SH-SY5Y (cell line): ENCODE results near the gene UACA.

Experiments
- GATA2 ChIP-seq: IDR thresholded peaks from 2 replicates; pipeline ENCODE4 v1.6.1; 2011; ENCODE audit warnings: mild to moderate bottlenecking, low read depth, low read length
- GATA3 ChIP-seq: IDR thresholded peaks from 2 replicates; pipeline ENCODE4 v1.6.1; 2011; ENCODE audit warnings: low read depth, mild to moderate bottlenecking, low read length, moderate library complexity

DNA sequence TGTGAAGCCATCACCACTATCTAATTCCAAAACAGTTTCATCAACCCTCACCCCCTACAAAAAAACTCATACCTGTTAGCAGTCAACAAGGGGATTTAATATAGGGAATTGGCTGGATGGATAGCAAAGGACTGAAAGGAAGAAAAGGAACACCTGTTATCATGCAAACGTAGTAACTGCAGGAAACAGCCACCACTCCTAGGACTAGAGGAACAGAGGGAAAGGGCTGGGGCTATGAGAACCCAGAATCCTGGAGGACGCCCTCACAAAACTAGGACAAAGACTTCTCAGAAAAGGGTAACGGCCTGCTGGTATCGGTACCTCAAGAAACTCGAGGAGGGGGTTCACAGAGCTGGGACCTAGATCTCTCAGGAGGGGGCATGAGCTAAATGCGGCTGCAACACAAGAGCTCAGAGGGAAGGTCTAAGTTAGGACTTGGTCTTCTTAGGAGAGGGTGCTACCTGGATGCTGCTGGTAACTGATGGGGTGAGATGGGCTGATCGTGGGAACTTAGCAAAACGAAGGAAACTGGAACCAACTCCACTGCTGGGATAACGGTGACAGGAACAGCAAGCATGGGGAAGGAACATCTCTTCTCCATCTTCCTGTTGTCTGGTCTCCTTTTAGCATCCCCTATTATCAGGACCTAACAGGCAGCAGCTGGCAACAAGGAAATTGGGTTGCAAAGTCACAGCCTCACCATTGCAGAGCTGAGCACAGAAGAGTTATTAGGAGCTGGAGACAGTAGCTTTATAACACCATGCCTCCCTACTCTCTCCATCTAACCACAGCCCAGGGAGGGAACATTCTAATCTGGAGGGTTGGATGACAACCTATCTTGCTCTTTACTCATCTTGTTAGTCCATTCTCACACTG is 147.7 kb downstream of the UACA start:
- TF ChIP-seq GATA2: no peak
- TF ChIP-seq GATA3: no peak
